Mesothelial cell of epicardium (in vitro differentiated cells): ENCODE data around the gene CYP2E1. TPM values are rescaled to one million over a fixed set of nuclear protein-coding genes. Genes with fewer than 3 reads are reported as not detected.
"Not testable (repeated sequence)": the region's sequence is repeated elsewhere in the genome, so short reads cannot be mapped to it uniquely, and the experiment has no call there.

Experiments
- DNase-seq, 2 experiments: peaks; one replicate each; pipeline ENCODE4 v3.0.0; 2021; ENCODE audit warnings: low spot score in 2 of 2; ENCODE audit not compliant: unreplicated experiment in 2 of 2
- H3K27ac Mint-ChIP-seq: 2 replicates; pipeline ENCODE4 v1.8.0; 2021; ENCODE audit warnings: mixed read lengths
- H3K27me3 Mint-ChIP-seq: 2 replicates; pipeline ENCODE4 v1.8.0; 2021; ENCODE audit warnings: low read depth, mixed read lengths
- H3K36me3 Mint-ChIP-seq: 2 replicates; pipeline ENCODE4 v1.8.0; 2021; ENCODE audit warnings: mixed read lengths
- H3K4me1 Mint-ChIP-seq: 2 replicates; pipeline ENCODE4 v1.8.0; 2021; ENCODE audit warnings: mixed read lengths
- H3K4me3 Mint-ChIP-seq: 2 replicates; pipeline ENCODE4 v1.8.0; 2021; ENCODE audit warnings: mild to moderate bottlenecking, moderate library complexity, mixed read lengths
- H3K9me3 Mint-ChIP-seq: 2 replicates; pipeline ENCODE4 v1.8.0; 2021; ENCODE audit warnings: mixed read lengths
- CTCF ChIP-seq: fragments of 200-600 bp; sonication (generic); IDR thresholded peaks from one replicate; pipeline ENCODE4 v1.5.0; 2021; ENCODE audit warnings: antibody characterized with exemption; ENCODE audit not compliant: unreplicated experiment
- total RNA-seq: library from RNA; stranded (reverse); gene quantifications from 3 replicates; pipeline ENCODE4 v1.2.1, GENCODE V29; 2021

CYP2E1 gene
- total RNA-seq, 1 donor from 2014 or later, result 2.8 TPM

- DNase-seq, result no peak
- no peak overlapping the region for H3K27ac Mint-ChIP-seq
- peaks cover 55% of the 10 kb centered on the region for H3K9me3 Mint-ChIP-seq
- no peaks in the 10 kb centered on the region for H3K27me3 Mint-ChIP-seq
- peaks cover 2% of the 10 kb centered on the region for H3K36me3 Mint-ChIP-seq
- H3K4me3 Mint-ChIP-seq, result no peak overlapping the region
- TF ChIP-seq CTCF, result no peak
- no peaks in the 10 kb centered on the region for H3K4me1 Mint-ChIP-seq
Observed at GRCh38 chr10:133537546-133538545, 10.7 kb downstream of the CYP2E1 start.

- not testable (repeated sequence) for H3K27ac Mint-ChIP-seq, H3K27me3 Mint-ChIP-seq, H3K36me3 Mint-ChIP-seq, H3K4me1 Mint-ChIP-seq, DNase-seq, H3K4me3 Mint-ChIP-seq
- H3K9me3 Mint-ChIP-seq, result peaks cover 65% of the 10 kb centered on the region
Observed at GRCh38 chr10:133541441-133541975, 14.3 kb downstream of the CYP2E1 start.

- H3K4me1 Mint-ChIP-seq, result no peaks in the 10 kb centered on the region
- no peak overlapping the region for H3K27ac Mint-ChIP-seq
- no peak overlapping the region for H3K4me3 Mint-ChIP-seq
- no peak for DNase-seq
- peaks cover 6% of the 10 kb centered on the region for H3K36me3 Mint-ChIP-seq
- TF ChIP-seq CTCF, result no peak
- no peaks in the 10 kb centered on the region for H3K27me3 Mint-ChIP-seq
- peaks cover 74% of the 10 kb centered on the region for H3K9me3 Mint-ChIP-seq
Observed at GRCh38 chr10:133544506-133544905, 17.3 kb downstream of the CYP2E1 start.

- H3K27ac Mint-ChIP-seq, result no peak overlapping the region
- H3K4me1 Mint-ChIP-seq, result no peaks in the 10 kb centered on the region
- no peaks in the 10 kb centered on the region for H3K27me3 Mint-ChIP-seq
- H3K9me3 Mint-ChIP-seq, result peaks cover 79% of the 10 kb centered on the region
- H3K36me3 Mint-ChIP-seq, result peaks cover 6% of the 10 kb centered on the region
- H3K4me3 Mint-ChIP-seq, result no peak overlapping the region
- no peak for DNase-seq
- TF ChIP-seq CTCF, result no peak
Observed at GRCh38 chr10:133554600-133554999, 27.4 kb downstream of the CYP2E1 start.

GRCh38 chr10:133555521-133555920 lies 28.4 kb downstream of the CYP2E1 start:
- DNase-seq, result no peak
- TF ChIP-seq CTCF, result no peak
- H3K27ac Mint-ChIP-seq, result no peak overlapping the region
- H3K27me3 Mint-ChIP-seq, result no peaks in the 10 kb centered on the region
- no peaks in the 10 kb centered on the region for H3K4me1 Mint-ChIP-seq
- no peak overlapping the region for H3K4me3 Mint-ChIP-seq
- peaks cover 80% of the 10 kb centered on the region for H3K9me3 Mint-ChIP-seq
- H3K36me3 Mint-ChIP-seq, result peaks cover 5% of the 10 kb centered on the region

- H3K4me3 Mint-ChIP-seq, result no peak overlapping the region
- H3K27me3 Mint-ChIP-seq, result no peaks in the 10 kb centered on the region
- H3K27ac Mint-ChIP-seq, result no peak overlapping the region
- H3K9me3 Mint-ChIP-seq, result peaks cover 71% of the 10 kb centered on the region
- no peaks in the 10 kb centered on the region for H3K4me1 Mint-ChIP-seq
- no peak for TF ChIP-seq CTCF
- no peak for DNase-seq
- H3K36me3 Mint-ChIP-seq, result peaks cover 5% of the 10 kb centered on the region
Observed at GRCh38 chr10:133557381-133557780, 30.2 kb downstream of the CYP2E1 start.
